Measurements from ENCODE around the gene MSRB3. TPM values are rescaled to one million over a fixed set of nuclear protein-coding genes. Genes with fewer than 3 reads are reported as not detected.

MSRB3 gene
- total RNA-seq, 1 experiment from 2014 or later, result 1.1 TPM

DNA sequence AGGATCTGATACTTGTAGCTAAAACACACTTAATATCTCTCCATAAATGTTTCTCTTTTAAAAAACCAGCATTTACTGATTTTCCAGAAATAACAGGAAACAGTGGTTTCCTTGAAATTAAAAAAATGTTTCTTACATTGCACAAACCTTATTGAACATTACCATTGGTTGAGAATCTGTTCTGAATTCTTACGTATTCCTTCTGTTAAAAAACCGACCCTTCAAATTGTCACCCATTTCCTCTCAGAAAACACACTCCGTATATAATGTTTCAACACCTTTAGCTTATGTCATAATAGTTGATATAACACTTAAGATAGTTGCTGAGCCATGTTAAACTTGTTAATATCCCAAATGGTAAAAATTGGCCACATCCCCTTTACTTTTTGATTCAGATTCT, 51.2 kb downstream of the MSRB3 start:
- WGBS (ENCODE audit: extremely low coverage, insufficient read length, low lambda C conversion rate), result no CpG with 5 or more reads among the region's 3 CpGs
- H3K4me1 Mint-ChIP-seq, result no peaks in the 10 kb centered on the region
- Histone ChIP-seq H3K79me2 (ENCODE audit: insufficient read depth, low read length) (no peaks in the 10 kb centered on the region), H3K27ac (ENCODE audit: insufficient read length, low read depth, low read length) (no peak overlapping the region), H3K18ac (ENCODE audit: insufficient read length, low read depth, low read length) (no peak overlapping the region), H3K23ac (ENCODE audit: insufficient read length, low read depth, low read length) (no peak overlapping the region), H3T11ph (ENCODE audit: low read length) (no peak overlapping the region), H3K27me3 (ENCODE audit: insufficient read depth, low read length) (no peaks in the 10 kb centered on the region), H3K4me2 (ENCODE audit: insufficient read depth, insufficient read length, low read length) (no peak overlapping the region), H3K9ac (ENCODE audit: extremely low read depth, insufficient read length, low read length) (no peak overlapping the region), H3K4ac (ENCODE audit: low read depth, low read length) (no peak overlapping the region), H3K56ac (ENCODE audit: insufficient read length, low read depth, low read length) (no peak overlapping the region), H3K9me3 (ENCODE audit: control insufficient read depth, low read depth, low read length) (no peaks in the 10 kb centered on the region), H4K20me1 (ENCODE audit: control insufficient read depth, insufficient read depth, insufficient read length) (no peaks in the 10 kb centered on the region), H2AK5ac (ENCODE audit: insufficient read length, low read length) (no peak overlapping the region), H4K5ac (ENCODE audit: insufficient read length, low read depth, low read length) (no peak overlapping the region), H2BK12ac (ENCODE audit: insufficient read length, low read depth, low read length) (no peak overlapping the region), H3K79me1 (ENCODE audit: insufficient read depth, low read depth, low read length, poor library complexity, severe bottlenecking) (no peaks in the 10 kb centered on the region), H2AFZ (ENCODE audit: low read length) (no peak overlapping the region), H4K8ac (replicated peaks; ENCODE audit: insufficient read length, low read depth, low read length) (no peak overlapping the region), H2BK5ac (ENCODE audit: insufficient read length, low read length) (no peak overlapping the region), H2BK15ac (ENCODE audit: low read depth, low read length) (no peak overlapping the region), H3K23me2 (ENCODE audit: insufficient read length, low read depth, low read length, poor library complexity, severe bottlenecking) (no peaks in the 10 kb centered on the region), H2BK20ac (ENCODE audit: low read depth, low read length, poor library complexity, severe bottlenecking) (no peak overlapping the region), H3K4me1 (ENCODE audit: insufficient read depth, low read length) (no peaks in the 10 kb centered on the region), H3K14ac (ENCODE audit: insufficient read depth, low read length) (no peak overlapping the region), H4K91ac (ENCODE audit: insufficient read length, low read depth, low read length) (no peak overlapping the region), H2BK120ac (ENCODE audit: low read depth, low read length, poor library complexity, severe bottlenecking) (no peak overlapping the region)
- H3K4me3 Mint-ChIP-seq, result no peak overlapping the region
- no peaks in the 10 kb centered on the region for H3K27me3 Mint-ChIP-seq (ENCODE audit: low read depth)
- TF ChIP-seq, protein P1, sequence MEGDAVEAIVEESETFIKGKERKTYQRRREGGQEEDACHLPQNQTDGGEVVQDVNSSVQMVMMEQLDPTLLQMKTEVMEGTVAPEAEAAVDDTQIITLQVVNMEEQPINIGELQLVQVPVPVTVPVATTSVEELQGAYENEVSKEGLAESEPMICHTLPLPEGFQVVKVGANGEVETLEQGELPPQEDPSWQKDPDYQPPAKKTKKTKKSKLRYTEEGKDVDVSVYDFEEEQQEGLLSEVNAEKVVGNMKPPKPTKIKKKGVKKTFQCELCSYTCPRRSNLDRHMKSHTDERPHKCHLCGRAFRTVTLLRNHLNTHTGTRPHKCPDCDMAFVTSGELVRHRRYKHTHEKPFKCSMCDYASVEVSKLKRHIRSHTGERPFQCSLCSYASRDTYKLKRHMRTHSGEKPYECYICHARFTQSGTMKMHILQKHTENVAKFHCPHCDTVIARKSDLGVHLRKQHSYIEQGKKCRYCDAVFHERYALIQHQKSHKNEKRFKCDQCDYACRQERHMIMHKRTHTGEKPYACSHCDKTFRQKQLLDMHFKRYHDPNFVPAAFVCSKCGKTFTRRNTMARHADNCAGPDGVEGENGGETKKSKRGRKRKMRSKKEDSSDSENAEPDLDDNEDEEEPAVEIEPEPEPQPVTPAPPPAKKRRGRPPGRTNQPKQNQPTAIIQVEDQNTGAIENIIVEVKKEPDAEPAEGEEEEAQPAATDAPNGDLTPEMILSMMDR (conservative IDR thresholded peaks at IDR 0.05), result no peak
- H3K36me3 Mint-ChIP-seq (ENCODE audit: insufficient read depth in 1 of 3, low read depth in 3 of 3), result no peaks in the 10 kb centered on the region
- no peak overlapping the region for H3K27ac Mint-ChIP-seq
- no peak for DNase-seq
- H3K9me3 Mint-ChIP-seq, result peaks cover 0 to 3% of the 10 kb centered on the region in 2 experiments; a peak in 1 of 5 replicates
